IMR-90 (cell line): ENCODE data around the gene NDFIP2. TPM values are rescaled to one million over a fixed set of nuclear protein-coding genes. Genes with fewer than 3 reads are reported as not detected.

Experiments
- ATAC-seq: fragments of 200-7000 bp; cut with Tn5 transposase; 2 replicates; pipeline ENCODE4 v1.9.1; 2020; ENCODE audit warnings: low read depth, mild to moderate bottlenecking, moderate library complexity
- BruUV-seq: library from RNA; stranded (reverse); fragments of 400-500 nt; replicated peaks from 2 replicates; lab custom pipeline; 2021; lab: Mats Ljungman, UMichigan
- CTCF ChIA-PET: fragments of 300-600 bp; formaldehyde crosslinking; extraction: SDS; loops from one replicate; lab custom pipeline; 2021; ENCODE audit warnings: antibody characterized with exemption; lab: Yijun Ruan, JAX
- POLR2A ChIA-PET: fragments of 300-600 bp; sonication (Branson Sonifier 250); formaldehyde crosslinking; loops from one replicate; lab custom pipeline; 2022; ENCODE audit warnings: antibody characterized with exemption; ENCODE audit not compliant: unreplicated experiment; lab: Charles Lee
- DNase-seq: peaks from one replicate; pipeline ENCODE4 v3.0.0; 2013
- H2AFZ ChIP-seq: replicated peaks from 2 replicates; pipeline ENCODE3; 2013; ENCODE audit warnings: low read length, mild to moderate bottlenecking; ENCODE audit not compliant: poor library complexity
- H2AK5ac ChIP-seq: 2 replicates; pipeline ENCODE4 v1.6.1; 2013; ENCODE audit warnings: low read depth, low read length, inconsistent platforms
- H2AK9ac ChIP-seq: replicated peaks from 2 replicates; pipeline ENCODE3; 2013; ENCODE audit warnings: mild to moderate bottlenecking, low read depth, low read length, moderate library complexity; ENCODE audit not compliant: poor library complexity
- H2BK120ac ChIP-seq: 2 replicates; pipeline ENCODE4 v1.6.1; 2013; ENCODE audit warnings: low read depth, low read length, inconsistent platforms
- H2BK15ac ChIP-seq: 3 replicates; pipeline ENCODE4 v1.6.1; 2013; ENCODE audit warnings: low read depth, low read length, inconsistent platforms
- H2BK20ac ChIP-seq: 2 replicates; pipeline ENCODE4 v1.6.1; 2013; ENCODE audit warnings: low read depth, mild to moderate bottlenecking, inconsistent platforms, low read length, moderate library complexity
- H2BK5ac ChIP-seq: 2 replicates; pipeline ENCODE4 v1.6.1; 2013; ENCODE audit warnings: mild to moderate bottlenecking, low read depth, low read length, inconsistent platforms; ENCODE audit not compliant: poor library complexity, severe bottlenecking
- H3K14ac ChIP-seq: replicated peaks from 2 replicates; pipeline ENCODE4 v1.6.1; 2013; ENCODE audit warnings: low read depth, low read length, inconsistent platforms
- H3K18ac ChIP-seq: 2 replicates; pipeline ENCODE4 v1.6.1; 2013; ENCODE audit warnings: low read depth, low read length, control low read depth
- H3K23ac ChIP-seq: 2 replicates; pipeline ENCODE4 v1.6.1; 2013; ENCODE audit warnings: low read depth, low read length, inconsistent platforms
- H3K27ac ChIP-seq: 2 replicates; pipeline ENCODE4 v1.5.1; 2013; ENCODE audit warnings: mild to moderate bottlenecking, control low read depth, low read length; ENCODE audit not compliant: insufficient read depth
- H3K27me3 ChIP-seq: 2 replicates; pipeline ENCODE4 v1.6.1; 2013; ENCODE audit warnings: low read length; ENCODE audit not compliant: control insufficient read depth, insufficient read depth
- H3K36me3 ChIP-seq: 2 replicates; pipeline ENCODE4 v1.6.1; 2013; ENCODE audit warnings: low read length, mixed read lengths; ENCODE audit not compliant: control insufficient read depth, insufficient read depth
- H3K4ac ChIP-seq: 2 replicates; pipeline ENCODE4 v1.6.1; 2013; ENCODE audit warnings: low read depth, low read length, inconsistent platforms
- H3K4me1 ChIP-seq: 2 replicates; pipeline ENCODE4 v1.6.1; 2013; ENCODE audit warnings: low read length, mixed read lengths; ENCODE audit not compliant: control insufficient read depth, insufficient read depth
- H3K4me2 ChIP-seq: 2 replicates; pipeline ENCODE4 v1.6.1; 2013; ENCODE audit warnings: low read depth, mild to moderate bottlenecking, control low read depth, low read length, moderate library complexity
- H3K4me3 ChIP-seq: 2 replicates; pipeline ENCODE4 v1.5.1; 2013; ENCODE audit warnings: low read depth, mild to moderate bottlenecking, control low read depth, low read length, moderate library complexity; ENCODE audit not compliant: insufficient read depth
- H3K56ac ChIP-seq: 2 replicates; pipeline ENCODE4 v1.6.1; 2013; ENCODE audit warnings: low read length, inconsistent platforms; ENCODE audit not compliant: insufficient read depth; ENCODE audit errors: extremely low read depth
- H3K79me1 ChIP-seq, 2 experiments: 2 replicates each; pipeline ENCODE4 v1.6.1; 2013; ENCODE audit warnings: low read length in 2 of 2, inconsistent platforms in 1 of 2, low read depth in 1 of 2
- H3K9ac ChIP-seq: 2 replicates; pipeline ENCODE4 v1.6.1; 2013; ENCODE audit warnings: low read depth, low read length, control low read depth
- H3K9me1 ChIP-seq: 2 replicates; pipeline ENCODE4 v1.6.1; 2013; ENCODE audit warnings: low read length, inconsistent platforms; ENCODE audit not compliant: insufficient read depth
- H3K9me3 ChIP-seq: 2 replicates; pipeline ENCODE4 v1.6.1; 2013; ENCODE audit warnings: low read length; ENCODE audit not compliant: control insufficient read depth, insufficient read depth
- H4K20me1 ChIP-seq: 2 replicates; pipeline ENCODE4 v1.6.1; 2013; ENCODE audit warnings: low read length, inconsistent platforms; ENCODE audit not compliant: insufficient read depth
- H4K5ac ChIP-seq: 2 replicates; pipeline ENCODE4 v1.6.1; 2013; ENCODE audit warnings: mild to moderate bottlenecking, low read depth, low read length, control low read depth
- H4K8ac ChIP-seq, 2 experiments: 2 replicates each; pipeline ENCODE4 v1.6.1; 2013; ENCODE audit warnings: low read depth in 2 of 2, low read length in 2 of 2, control low read depth in 1 of 2, inconsistent platforms in 1 of 2
- H4K91ac ChIP-seq: 2 replicates; pipeline ENCODE4 v1.6.1; 2013; ENCODE audit warnings: low read depth, low read length, inconsistent platforms; ENCODE audit not compliant: insufficient read depth
- BHLHE40 ChIP-seq: fragments of 150-350 bp; IDR thresholded peaks from 2 replicates; pipeline ENCODE4 v1.6.1; 2016; ENCODE audit warnings: mild to moderate bottlenecking, low read depth, low read length
- MAFK ChIP-seq: IDR thresholded peaks from 2 replicates; pipeline ENCODE4 v1.6.1; 2012; ENCODE audit warnings: low read depth, low read length, improper control_type of control experiment
- MAZ ChIP-seq: IDR thresholded peaks from 2 replicates; pipeline ENCODE4 v1.6.1; 2012; ENCODE audit warnings: low read depth, mild to moderate bottlenecking, low read length, improper control_type of control experiment, moderate library complexity, borderline replicate concordance
- MXI1 ChIP-seq: IDR thresholded peaks from 2 replicates; pipeline ENCODE4 v1.6.1; 2012; ENCODE audit warnings: low read depth, mild to moderate bottlenecking, low read length, moderate library complexity, borderline replicate concordance
- NFE2L2 ChIP-seq: fragments of 150-350 bp; IDR thresholded peaks from 2 replicates; pipeline ENCODE4 v1.6.1; 2016; ENCODE audit warnings: low read depth, mild to moderate bottlenecking, low read length
- POLR2A ChIP-seq: IDR thresholded peaks from 2 replicates; pipeline ENCODE4 v1.6.1; 2012; ENCODE audit warnings: mild to moderate bottlenecking, low read depth, low read length
- RAD21 ChIP-seq: IDR thresholded peaks from 2 replicates; pipeline ENCODE4 v1.6.1; 2012; ENCODE audit warnings: low read length, improper control_type of control experiment
- RCOR1 ChIP-seq: IDR thresholded peaks from 2 replicates; pipeline ENCODE4 v1.6.1; 2012; ENCODE audit warnings: mild to moderate bottlenecking, low read length, improper control_type of control experiment; ENCODE audit not compliant: insufficient replicate concordance
- SMC3 ChIP-seq: fragments of 150-350 bp; IDR thresholded peaks from 2 replicates; pipeline ENCODE4 v1.6.1; 2016; ENCODE audit warnings: low read depth, mild to moderate bottlenecking, antibody characterized with exemption, low read length, moderate library complexity
- USF2 ChIP-seq: fragments of 150-350 bp; IDR thresholded peaks from 2 replicates; pipeline ENCODE4 v1.6.1; 2017; ENCODE audit warnings: mild to moderate bottlenecking, antibody characterized with exemption, low read length, low read depth
- WGBS, 2 experiments: methylation state at CpG; one replicate each; pipeline versions ENCODE4 v1.1.5 to v1.1.7; 2013; ENCODE audit warnings: missing lambda C conversion rate in 2 of 2; ENCODE audit not compliant: insufficient read length in 1 of 2; ENCODE audit errors: extremely low coverage in 2 of 2; 5-methylcytosine and 5-hydroxymethylcytosine counted together
- dilution Hi-C: fragments of 300-500 bp; cut with HindIII; formaldehyde crosslinking; loops from one replicate; pipeline ENCODE4 v1.14.3; 2018; ENCODE audit warnings: low sequenced_read_pairs; ENCODE audit not compliant: unreplicated experiment
- in situ Hi-C: fragments of 300-500 bp; cut with MboI; formaldehyde crosslinking; loops from 3 replicates; pipeline ENCODE4 v1.14.3; 2019; ENCODE audit warnings: low sequenced_read_pairs, inconsistent platforms, mixed read lengths
- intact Hi-C: fragments of 100-400 bp; cut with micrococcal nuclease; formaldehyde crosslinking; loops from 2 replicates; pipeline ENCODE4 v1.10.0; 2022
- polyA plus RNA-seq, 3 experiments: library from polyadenylated mRNA; depleted of rRNA; stranded (reverse); fragments of >200 nt; gene quantifications; 2 replicates each; pipeline ENCODE4 v1.2.3, GENCODE V29; 2012; ENCODE audit warnings: low replicate concordance in 1 of 3
- total RNA-seq: library from RNA; depleted of rRNA; stranded (reverse); fragments of >200 nt; gene quantifications from 2 replicates; pipeline ENCODE4 v1.2.3, GENCODE V29; 2012
- TF ChIP-seq, protein P1 (sequence below): conservative IDR thresholded peaks from 2 replicates; pipeline ENCODE4 v1.5.1; 2012; ENCODE audit warnings: mild to moderate bottlenecking, low read depth, low read length, improper control_type of control experiment

Gene NDFIP2
- total and polyA plus RNA-seq, 2 of the 4 experiments (the other 2 are of a cell fraction) = 23.8 to 25.8 TPM

DNA sequence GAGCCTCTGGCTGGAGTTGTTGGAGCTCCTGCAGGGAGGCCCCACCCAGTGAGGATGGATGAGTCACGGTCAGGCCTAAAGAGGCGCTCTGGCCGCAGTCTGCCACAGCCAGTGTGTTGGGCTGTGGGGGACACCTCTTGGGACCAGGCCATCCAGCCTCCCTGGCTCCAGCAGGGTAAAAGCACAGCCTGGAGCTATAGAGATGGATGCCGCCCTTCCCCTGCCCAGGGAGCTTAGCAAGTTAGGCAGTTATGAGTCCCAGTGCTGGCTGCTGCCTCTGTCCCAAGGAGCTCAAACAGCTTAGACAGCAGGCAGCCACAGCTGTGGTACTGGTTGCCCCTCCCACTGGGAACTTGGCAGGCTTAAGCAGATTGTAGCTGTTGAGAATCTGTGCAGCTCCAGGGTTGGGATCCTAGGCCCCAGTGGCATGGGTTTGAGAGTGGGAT, 100.9 kb downstream of the NDFIP2 start:
- Histone ChIP-seq H3K9ac (no peak overlapping the region), H2BK15ac (no peak overlapping the region), H3K56ac (no peak overlapping the region), H2AFZ (no peak overlapping the region), H3K18ac (no peak overlapping the region), H3K27me3 (no peaks in the 10 kb centered on the region), H3K4me2 (no peak overlapping the region), H2AK9ac (no peak overlapping the region), H4K91ac (no peak overlapping the region), H4K20me1 (no peaks in the 10 kb centered on the region), H4K5ac (no peak overlapping the region), H3K9me3 (no peaks in the 10 kb centered on the region), H3K4me1 (no peaks in the 10 kb centered on the region), H3K14ac (no peak overlapping the region), H2BK20ac (no peak overlapping the region), H4K8ac (no peak overlapping the region), H2BK5ac (no peak overlapping the region), H3K4ac (no peak overlapping the region), H3K36me3 (no peaks in the 10 kb centered on the region), H2AK5ac (no peak overlapping the region), H3K4me3 (no peak overlapping the region), H3K9me1 (no peaks in the 10 kb centered on the region), H2BK120ac (no peak overlapping the region), H3K23ac (no peak overlapping the region), H3K79me1 (no peaks in the 10 kb centered on the region), H3K27ac (no peak overlapping the region)
- DNase-seq (peak; percentile 3), ATAC-seq (peak; percentile 29)
- 60% methylated on average over 1 of the region's 4 CpGs; no CpG with 5 or more reads in 1 of the 2 experiments for WGBS, 2 experiments
- dilution Hi-C loops (no loop called here), in situ Hi-C loops (no loop called here), intact Hi-C loops (no loop called here)
- no TSS peak for BruUV-seq
- POLR2A ChIA-PET = no interaction called here
- CTCF ChIA-PET = no interaction called here
- no peak for TF ChIP-seq MAFK
- TF ChIP-seq MXI1 = no peak
- TF ChIP-seq USF2 = no peak
- TF ChIP-seq NFE2L2 = no peak
- TF ChIP-seq RAD21 = no peak
- TF ChIP-seq SMC3 = no peak
- no peak for TF ChIP-seq RCOR1
- TF ChIP-seq BHLHE40 = no peak
- TF ChIP-seq, protein P1, sequence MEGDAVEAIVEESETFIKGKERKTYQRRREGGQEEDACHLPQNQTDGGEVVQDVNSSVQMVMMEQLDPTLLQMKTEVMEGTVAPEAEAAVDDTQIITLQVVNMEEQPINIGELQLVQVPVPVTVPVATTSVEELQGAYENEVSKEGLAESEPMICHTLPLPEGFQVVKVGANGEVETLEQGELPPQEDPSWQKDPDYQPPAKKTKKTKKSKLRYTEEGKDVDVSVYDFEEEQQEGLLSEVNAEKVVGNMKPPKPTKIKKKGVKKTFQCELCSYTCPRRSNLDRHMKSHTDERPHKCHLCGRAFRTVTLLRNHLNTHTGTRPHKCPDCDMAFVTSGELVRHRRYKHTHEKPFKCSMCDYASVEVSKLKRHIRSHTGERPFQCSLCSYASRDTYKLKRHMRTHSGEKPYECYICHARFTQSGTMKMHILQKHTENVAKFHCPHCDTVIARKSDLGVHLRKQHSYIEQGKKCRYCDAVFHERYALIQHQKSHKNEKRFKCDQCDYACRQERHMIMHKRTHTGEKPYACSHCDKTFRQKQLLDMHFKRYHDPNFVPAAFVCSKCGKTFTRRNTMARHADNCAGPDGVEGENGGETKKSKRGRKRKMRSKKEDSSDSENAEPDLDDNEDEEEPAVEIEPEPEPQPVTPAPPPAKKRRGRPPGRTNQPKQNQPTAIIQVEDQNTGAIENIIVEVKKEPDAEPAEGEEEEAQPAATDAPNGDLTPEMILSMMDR = no peak
- no peak for TF ChIP-seq POLR2A
- TF ChIP-seq MAZ = no peak
